ENCODE data around the gene FZD10.

FZD10 gene

GRCh38 chr12:130214686-130215395 is 52.6 kb downstream of the FZD10 start:
- no peak for DNase-seq
